VCaP (cell line): Measurements from ENCODE around the gene EFTUD2.

Source experiments
- H3K27ac ChIP-seq: fragments of 450-650 bp; 2 replicates; pipeline ENCODE4 v1.5.1; 2017
- CTCF ChIP-seq: fragments of 450-650 bp; conservative IDR thresholded peaks from 2 replicates; pipeline ENCODE4 v1.5.1; 2017; ENCODE audit warnings: mild to moderate bottlenecking, moderate library complexity

The EFTUD2 gene

GRCh38 chr17:44906763-44907728 is 7.8 kb upstream of the EFTUD2 start:
- no peak for TF ChIP-seq CTCF
- H3K27ac ChIP-seq = no peak overlapping the region

- TF ChIP-seq CTCF = no peak
- no peak overlapping the region for H3K27ac ChIP-seq
Measured at GRCh38 chr17:44906010-44906646, 6.9 kb upstream of the EFTUD2 start.

- no peak overlapping the region for H3K27ac ChIP-seq
- TF ChIP-seq CTCF = no peak
Measured at GRCh38 chr17:44905006-44906000, 6.1 kb upstream of the EFTUD2 start.

GRCh38 chr17:44904001-44904984 is 5.0 kb upstream of the EFTUD2 start:
- no peak overlapping the region for H3K27ac ChIP-seq
- TF ChIP-seq CTCF = no peak

GRCh38 chr17:44903012-44903685 is 3.9 kb upstream of the EFTUD2 start:
- TF ChIP-seq CTCF = no peak
- no peak overlapping the region for H3K27ac ChIP-seq

GRCh38 chr17:44902135-44902760 is 3.0 kb upstream of the EFTUD2 start:
- no peak for TF ChIP-seq CTCF
- H3K27ac ChIP-seq = no peak overlapping the region
